ENCODE results near the gene GALK1. TPM values are rescaled to one million over a fixed set of nuclear protein-coding genes. Genes with fewer than 3 reads are reported as not detected.
"Not testable (repeated sequence)": the region's sequence is repeated elsewhere in the genome, so short reads cannot be mapped to it uniquely, and the experiment has no call there.

Gene GALK1
- total RNA-seq, 1 experiment from 2014 or later: 43.4 TPM

GRCh38 chr17:75762513-75763268 is 2.3 kb downstream of the GALK1 start:
- DNase-seq: peak; percentile 20
- Histone ChIP-seq H3K36me3 (replicated peaks; ENCODE audit: control insufficient read depth, insufficient read depth, low read length) (no peaks in the 10 kb centered on the region), H3K4me3 (ENCODE audit: insufficient read depth, low read depth, low read length) (no peak overlapping the region), H3K27me3 (ENCODE audit: control insufficient read depth, insufficient read depth, low read length) (no peaks in the 10 kb centered on the region)

- not testable (repeated sequence) for H3K36me3 ChIP-seq (replicated peaks; ENCODE audit: control insufficient read depth, insufficient read depth, low read length); H3K27me3 ChIP-seq (ENCODE audit: control insufficient read depth, insufficient read depth, low read length); DNase-seq; H3K4me3 ChIP-seq (ENCODE audit: insufficient read depth, low read depth, low read length)
These were observed 4.9 kb downstream of the GALK1 start for GRCh38 chr17:75759978-75760640.

DNA sequence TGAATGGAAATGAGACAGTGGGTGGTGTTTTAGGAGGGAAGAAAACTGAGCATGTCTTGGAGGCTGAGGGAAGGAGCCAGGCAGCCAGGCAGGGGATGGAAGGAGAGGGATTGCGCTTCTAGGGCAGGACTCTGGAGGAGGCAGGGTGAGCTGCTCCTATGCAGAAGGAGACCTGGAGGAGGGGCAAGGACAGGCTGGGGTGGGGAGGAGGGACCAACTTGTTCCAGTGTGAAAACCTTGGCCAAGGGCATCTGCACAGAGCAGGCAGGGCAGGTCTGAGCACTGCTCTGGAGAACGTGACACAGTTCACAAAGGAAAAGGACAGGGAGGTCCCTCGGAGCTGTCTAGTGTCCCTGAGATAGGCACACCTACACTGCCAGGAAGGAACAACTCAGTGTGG is 5.5 kb downstream of the GALK1 start:
- no peak overlapping the region for H3K4me3 ChIP-seq (ENCODE audit: insufficient read depth, low read depth, low read length)
- H3K36me3 ChIP-seq (replicated peaks; ENCODE audit: control insufficient read depth, insufficient read depth, low read length): no peaks in the 10 kb centered on the region
- DNase-seq: peak; percentile 27

DNA sequence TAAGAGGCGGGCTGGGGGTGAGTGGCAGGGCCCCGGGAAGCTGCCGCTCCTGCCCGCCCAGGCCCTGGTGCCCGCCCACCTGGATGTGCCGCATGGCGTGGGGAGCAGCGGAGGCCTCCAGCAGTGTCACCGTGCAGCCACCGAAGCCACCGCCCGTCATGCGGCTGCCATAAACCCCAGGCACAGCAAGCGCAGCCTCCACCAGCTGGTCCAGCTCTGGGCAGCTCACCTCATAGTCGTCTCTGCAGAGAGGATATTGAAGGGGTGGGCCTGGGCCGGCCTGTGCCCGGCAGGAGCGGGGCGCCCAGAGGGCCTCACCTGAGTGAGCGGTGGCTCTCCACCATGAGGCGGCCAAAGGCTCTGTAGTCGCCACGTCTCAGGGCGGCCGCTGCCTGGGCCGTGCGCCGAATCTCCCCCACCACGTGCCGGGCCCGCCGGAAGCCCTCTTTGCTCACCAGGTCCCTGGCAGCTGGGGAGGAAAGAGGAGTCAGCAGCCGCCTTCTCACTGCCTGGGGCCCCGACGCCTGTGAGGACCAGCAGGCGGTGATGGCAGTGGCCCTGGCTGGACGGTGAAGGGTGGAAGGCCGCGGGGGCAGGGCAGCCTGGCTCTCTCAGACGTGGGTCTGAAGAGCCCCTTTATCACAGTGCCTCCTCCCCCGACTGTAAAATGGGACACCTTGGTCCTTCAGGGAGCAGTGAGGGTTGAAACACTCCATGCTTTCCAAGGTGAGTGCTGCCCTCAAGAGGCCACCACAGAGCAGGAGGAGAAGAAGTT is 6.7 kb downstream of the GALK1 start:
- H3K36me3 ChIP-seq (replicated peaks; ENCODE audit: control insufficient read depth, insufficient read depth, low read length): no peaks in the 10 kb centered on the region
- H3K4me3 ChIP-seq (ENCODE audit: insufficient read depth, low read depth, low read length): no peak overlapping the region
- H3K27me3 ChIP-seq (ENCODE audit: control insufficient read depth, insufficient read depth, low read length): peaks cover 2% of the 10 kb centered on the region; the same call in 1 of the 2 replicates
- DNase-seq: peak; percentile 78

More for the DNA sequence above, 5.5 kb downstream of the GALK1 start:
- no peaks in the 10 kb centered on the region for H3K27me3 ChIP-seq (ENCODE audit: control insufficient read depth, insufficient read depth, low read length)

DNA sequence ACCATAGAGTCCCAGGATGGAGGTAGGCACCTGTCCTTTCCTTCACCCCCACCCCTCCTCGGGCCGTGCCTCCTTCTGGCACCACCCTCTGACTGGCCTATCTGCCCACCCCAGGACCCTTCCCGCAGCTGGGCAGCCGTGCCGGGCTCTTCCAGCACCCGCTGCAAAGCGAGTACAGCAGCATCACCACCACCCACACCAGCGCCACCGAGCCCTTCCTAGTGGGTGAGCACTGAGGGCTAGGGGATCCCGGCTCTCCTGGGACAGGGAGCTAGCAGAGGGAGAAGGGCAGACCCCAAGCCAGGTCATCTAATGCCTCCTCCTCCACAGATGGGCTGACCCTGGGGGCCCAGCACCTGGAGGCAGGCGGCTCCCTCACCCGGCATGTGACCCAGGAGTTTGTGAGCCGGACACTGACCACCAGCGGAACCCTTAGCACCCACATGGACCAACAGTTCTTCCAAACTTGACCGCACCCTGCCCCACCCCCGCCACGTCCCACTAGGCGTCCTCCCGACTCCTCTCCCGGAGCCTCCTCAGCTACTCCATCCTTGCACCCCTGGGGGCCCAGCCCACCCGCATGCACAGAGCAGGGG is 7.8 kb downstream of the GALK1 start:
- no peaks in the 10 kb centered on the region for H3K36me3 ChIP-seq (replicated peaks; ENCODE audit: control insufficient read depth, insufficient read depth, low read length)
- peaks cover 2% of the 10 kb centered on the region; the same call in 1 of the 2 replicates for H3K27me3 ChIP-seq (ENCODE audit: control insufficient read depth, insufficient read depth, low read length)
- DNase-seq: peak; percentile 22
- H3K4me3 ChIP-seq (ENCODE audit: insufficient read depth, low read depth, low read length): no peak overlapping the region

GRCh38 chr17:75756451-75757085 is 8.4 kb downstream of the GALK1 start:
- no peak overlapping the region for H3K4me3 ChIP-seq (ENCODE audit: insufficient read depth, low read depth, low read length)
- no peaks in the 10 kb centered on the region for H3K36me3 ChIP-seq (replicated peaks; ENCODE audit: control insufficient read depth, insufficient read depth, low read length)
- peak; percentile 47 for DNase-seq
- H3K27me3 ChIP-seq (ENCODE audit: control insufficient read depth, insufficient read depth, low read length): peaks cover 2% of the 10 kb centered on the region; the same call in 1 of the 2 replicates

DNA sequence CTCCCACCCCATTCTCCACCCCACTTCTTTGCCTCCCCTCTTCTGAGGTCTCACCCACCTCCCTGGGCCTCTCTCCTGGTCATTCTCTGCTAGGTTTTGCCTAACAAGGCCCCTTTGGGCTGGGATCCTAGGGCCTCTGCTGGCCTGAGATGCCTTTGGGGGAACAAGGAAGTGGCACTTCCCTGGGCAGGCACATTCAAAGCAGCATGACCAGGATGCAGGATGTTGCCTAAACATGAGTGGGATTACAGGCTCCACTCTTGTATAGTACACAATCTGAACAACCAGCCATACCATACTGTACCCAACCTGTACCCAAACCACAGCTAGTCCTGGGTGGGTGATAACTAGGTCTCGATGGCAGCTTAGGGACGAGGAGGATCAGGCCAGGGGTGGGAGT is 9.0 kb downstream of the GALK1 start:
- H3K27me3 ChIP-seq (ENCODE audit: control insufficient read depth, insufficient read depth, low read length): peaks cover 2% of the 10 kb centered on the region; the same call in 1 of the 2 replicates
- DNase-seq: no peak
- no peaks in the 10 kb centered on the region for H3K36me3 ChIP-seq (replicated peaks; ENCODE audit: control insufficient read depth, insufficient read depth, low read length)
- no peak overlapping the region for H3K4me3 ChIP-seq (ENCODE audit: insufficient read depth, low read depth, low read length)

GRCh38 chr17:75755205-75755901 is 9.6 kb downstream of the GALK1 start:
- Histone ChIP-seq H3K36me3 (replicated peaks; ENCODE audit: control insufficient read depth, insufficient read depth, low read length) (no peaks in the 10 kb centered on the region), H3K4me3 (ENCODE audit: insufficient read depth, low read depth, low read length) (no peak overlapping the region), H3K27me3 (ENCODE audit: control insufficient read depth, insufficient read depth, low read length) (peaks cover 2% of the 10 kb centered on the region; the same call in 1 of the 2 replicates)
- DNase-seq: peak; percentile 70

- Histone ChIP-seq H3K27me3 (ENCODE audit: control insufficient read depth, insufficient read depth, low read length) (peaks cover 2% of the 10 kb centered on the region; the same call in 1 of the 2 replicates), H3K4me3 (ENCODE audit: insufficient read depth, low read depth, low read length) (no peak overlapping the region), H3K36me3 (replicated peaks; ENCODE audit: control insufficient read depth, insufficient read depth, low read length) (no peaks in the 10 kb centered on the region)
- DNase-seq: peak; percentile 75
These were observed 10.4 kb downstream of the GALK1 start for GRCh38 chr17:75754378-75755204.

DNA sequence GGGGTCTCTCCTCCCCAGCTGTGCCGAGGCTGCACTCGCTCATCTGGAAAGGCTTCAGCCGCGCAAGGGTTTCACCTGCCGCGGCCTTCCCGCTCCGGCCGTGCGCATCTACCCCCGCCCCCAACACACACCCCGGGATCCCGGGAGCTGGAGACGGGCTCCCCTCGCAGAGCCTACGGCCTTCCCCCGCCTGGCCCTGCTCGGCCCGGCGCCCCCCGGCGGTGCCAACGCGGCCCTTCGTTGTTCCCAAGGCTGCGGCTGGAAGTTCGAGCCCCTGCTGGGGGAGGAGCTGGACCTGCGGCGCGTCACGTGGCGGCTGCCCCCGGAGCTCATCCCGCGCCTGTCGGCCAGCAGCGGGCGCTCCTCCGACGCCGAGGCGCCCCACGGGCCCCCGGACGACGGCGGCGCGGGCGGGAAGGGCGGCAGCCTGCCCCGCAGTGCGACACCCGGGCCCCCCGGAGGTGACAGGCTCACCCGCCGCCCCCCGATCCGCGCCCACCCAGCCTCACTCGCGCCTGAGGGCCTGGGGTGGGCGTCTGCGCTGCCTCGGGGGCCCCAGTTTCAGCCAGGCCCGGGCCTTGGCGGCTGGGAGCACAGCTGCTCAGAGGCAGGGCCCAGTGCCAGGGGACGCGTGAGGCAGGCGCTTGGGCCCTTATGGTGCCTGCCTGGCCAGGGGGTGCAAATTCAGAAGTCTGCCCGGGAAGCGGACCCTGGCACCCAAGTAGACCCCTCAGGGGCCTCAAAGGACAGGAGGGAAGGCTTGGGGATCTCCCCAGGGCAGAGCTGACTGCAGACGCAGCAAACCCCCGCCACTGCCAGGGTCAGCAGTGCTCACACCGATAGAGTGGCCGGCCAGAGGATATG is 11.2 kb downstream of the GALK1 start:
- H3K4me3 ChIP-seq (ENCODE audit: insufficient read depth, low read depth, low read length): peak overlapping the region; percentile 50
- peaks cover 2% of the 10 kb centered on the region; the same call in 1 of the 2 replicates for H3K27me3 ChIP-seq (ENCODE audit: control insufficient read depth, insufficient read depth, low read length)
- no peaks in the 10 kb centered on the region for H3K36me3 ChIP-seq (replicated peaks; ENCODE audit: control insufficient read depth, insufficient read depth, low read length)
- DNase-seq: peak; percentile 97

- peak; percentile 76 for DNase-seq
- Histone ChIP-seq H3K36me3 (replicated peaks; ENCODE audit: control insufficient read depth, insufficient read depth, low read length) (no peaks in the 10 kb centered on the region), H3K4me3 (ENCODE audit: insufficient read depth, low read depth, low read length) (peak overlapping the region; percentile 50)
These were observed 12.0 kb downstream of the GALK1 start for GRCh38 chr17:75752802-75753513.

DNA sequence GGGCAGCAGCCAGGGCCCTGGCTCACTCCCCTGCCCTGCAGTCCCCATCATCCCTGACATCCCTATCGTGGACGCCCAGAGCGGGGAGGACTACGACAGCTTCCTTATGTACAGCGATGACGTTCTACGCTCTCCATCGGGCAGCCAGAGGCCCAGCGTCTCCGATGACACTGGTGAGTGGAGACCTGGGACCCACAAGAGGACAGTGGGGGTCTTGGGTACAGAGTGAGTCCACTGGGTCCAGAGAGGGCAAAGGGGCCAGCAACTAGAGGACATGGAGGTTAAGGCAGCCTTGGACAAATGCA is 12.6 kb downstream of the GALK1 start:
- Histone ChIP-seq H3K4me3 (ENCODE audit: insufficient read depth, low read depth, low read length) (no peak overlapping the region), H3K27me3 (ENCODE audit: control insufficient read depth, insufficient read depth, low read length) (peaks cover 2% of the 10 kb centered on the region; the same call in 1 of the 2 replicates), H3K36me3 (replicated peaks; ENCODE audit: control insufficient read depth, insufficient read depth, low read length) (no peaks in the 10 kb centered on the region)
- DNase-seq: no peak

More at GRCh38 chr17:75752802-75753513, 12.0 kb downstream of the GALK1 start:
- H3K27me3 ChIP-seq (ENCODE audit: control insufficient read depth, insufficient read depth, low read length): peaks cover 2% of the 10 kb centered on the region; the same call in 1 of the 2 replicates

All from H7 (cell line).